ENCODE measurements around the gene TLE3. TPM values are rescaled to one million over a fixed set of nuclear protein-coding genes. Genes with fewer than 3 reads are reported as not detected.

The TLE3 gene
- polyA plus RNA-seq, 3 donors, result 12.8 to 117 (median 23.6) TPM

DNA sequence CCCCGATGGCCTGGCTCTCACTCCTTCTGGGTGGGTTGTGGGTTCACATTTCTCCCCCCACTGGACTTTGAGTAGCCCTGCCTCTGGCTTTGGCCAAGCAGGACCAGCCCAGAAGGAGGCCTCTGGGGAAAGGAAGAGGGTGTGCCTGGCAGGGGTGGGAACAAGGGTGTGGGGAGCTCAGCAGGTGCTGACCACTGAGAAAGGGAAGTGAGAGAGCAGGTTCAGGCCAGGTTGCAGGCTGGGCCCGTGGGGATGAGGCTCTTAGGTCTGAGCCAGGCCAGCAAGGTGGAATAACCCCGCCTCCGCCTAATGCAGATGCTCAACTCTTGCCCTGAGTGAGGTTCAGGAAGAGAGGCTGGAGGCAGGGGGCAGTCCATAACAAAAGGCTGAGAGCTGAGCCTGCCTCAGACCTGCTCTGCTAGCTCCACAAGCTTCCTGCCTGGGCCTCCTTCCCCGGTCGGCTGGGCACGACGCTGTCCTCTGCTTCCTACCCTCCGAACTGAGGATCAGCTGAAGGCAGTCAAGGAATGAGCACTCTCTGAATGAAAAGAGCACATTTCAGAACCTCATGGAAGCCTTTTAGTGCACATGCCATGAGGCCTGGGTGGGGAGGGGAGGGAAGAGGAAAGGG lies 82.7 kb downstream of the TLE3 start:
- no peak overlapping the region for H3K4me2 ChIP-seq (replicated peaks; ENCODE audit: extremely low read depth, low read length, poor library complexity, severe bottlenecking)
- H3K79me2 ChIP-seq (ENCODE audit: insufficient read depth, low read length), result no peaks in the 10 kb centered on the region
- Mint-ChIP-seq H3K27ac (no peak overlapping the region), H3K27me3 (ENCODE audit: low read depth in 3 of 3) (peaks cover 2 to 12% (median 7%) of the 10 kb centered on the region in 3 donors), H3K4me1 (peaks cover 9% of the 10 kb centered on the region), H3K4me3 (peak overlapping the region in 1 of 2 donors; percentile 33), H3K36me3 (no peaks in the 10 kb centered on the region), H3K9me3 (peaks cover 0 to 3% (median 0%) of the 10 kb centered on the region in 7 donors)
- H3K9me3 ChIP-seq (replicated peaks in 1 of 2; ENCODE audit: control insufficient read depth in 1 of 2, insufficient read depth in 1 of 2, low read length in 2 of 2), result no peaks in the 10 kb centered on the region
- TF ChIP-seq, protein P1, sequence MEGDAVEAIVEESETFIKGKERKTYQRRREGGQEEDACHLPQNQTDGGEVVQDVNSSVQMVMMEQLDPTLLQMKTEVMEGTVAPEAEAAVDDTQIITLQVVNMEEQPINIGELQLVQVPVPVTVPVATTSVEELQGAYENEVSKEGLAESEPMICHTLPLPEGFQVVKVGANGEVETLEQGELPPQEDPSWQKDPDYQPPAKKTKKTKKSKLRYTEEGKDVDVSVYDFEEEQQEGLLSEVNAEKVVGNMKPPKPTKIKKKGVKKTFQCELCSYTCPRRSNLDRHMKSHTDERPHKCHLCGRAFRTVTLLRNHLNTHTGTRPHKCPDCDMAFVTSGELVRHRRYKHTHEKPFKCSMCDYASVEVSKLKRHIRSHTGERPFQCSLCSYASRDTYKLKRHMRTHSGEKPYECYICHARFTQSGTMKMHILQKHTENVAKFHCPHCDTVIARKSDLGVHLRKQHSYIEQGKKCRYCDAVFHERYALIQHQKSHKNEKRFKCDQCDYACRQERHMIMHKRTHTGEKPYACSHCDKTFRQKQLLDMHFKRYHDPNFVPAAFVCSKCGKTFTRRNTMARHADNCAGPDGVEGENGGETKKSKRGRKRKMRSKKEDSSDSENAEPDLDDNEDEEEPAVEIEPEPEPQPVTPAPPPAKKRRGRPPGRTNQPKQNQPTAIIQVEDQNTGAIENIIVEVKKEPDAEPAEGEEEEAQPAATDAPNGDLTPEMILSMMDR (IDR thresholded peaks at IDR 0.05), result no peak
- H3K27me3 ChIP-seq (ENCODE audit: control insufficient read depth in 2 of 2, insufficient read depth in 2 of 2, low read length in 2 of 2), result no peaks in the 10 kb centered on the region
- 32% methylated on average over 8 of the region's 9 CpGs for WGBS (ENCODE audit: insufficient coverage)
- no peak overlapping the region for H3K4me3 ChIP-seq (replicated peaks in 1 of 3; ENCODE audit: low read depth in 2 of 3, low read length in 3 of 3)
- DNase-seq, result no peak
- no peaks in the 10 kb centered on the region for H4K20me1 ChIP-seq (ENCODE audit: insufficient read depth, low read length)
- intact Hi-C loops (cut with micrococcal nuclease), result no loop called here
- no peaks in the 10 kb centered on the region for H3K4me1 ChIP-seq (ENCODE audit: control insufficient read depth in 1 of 2, insufficient read depth in 2 of 2, low read length in 2 of 2)
- no peak overlapping the region for H3K9ac ChIP-seq (ENCODE audit: insufficient read depth, low read length, poor library complexity, severe bottlenecking)
- H3K27ac ChIP-seq (ENCODE audit: low read depth in 1 of 2, low read length in 2 of 2), result no peak overlapping the region
- no peak overlapping the region for H2AFZ ChIP-seq (ENCODE audit: insufficient read depth, low read depth, low read length, poor library complexity, severe bottlenecking)
- no peaks in the 10 kb centered on the region for H3K36me3 ChIP-seq (replicated peaks in 1 of 2; ENCODE audit: control insufficient read depth in 1 of 2, insufficient read depth in 2 of 2, low read length in 2 of 2)

DNA sequence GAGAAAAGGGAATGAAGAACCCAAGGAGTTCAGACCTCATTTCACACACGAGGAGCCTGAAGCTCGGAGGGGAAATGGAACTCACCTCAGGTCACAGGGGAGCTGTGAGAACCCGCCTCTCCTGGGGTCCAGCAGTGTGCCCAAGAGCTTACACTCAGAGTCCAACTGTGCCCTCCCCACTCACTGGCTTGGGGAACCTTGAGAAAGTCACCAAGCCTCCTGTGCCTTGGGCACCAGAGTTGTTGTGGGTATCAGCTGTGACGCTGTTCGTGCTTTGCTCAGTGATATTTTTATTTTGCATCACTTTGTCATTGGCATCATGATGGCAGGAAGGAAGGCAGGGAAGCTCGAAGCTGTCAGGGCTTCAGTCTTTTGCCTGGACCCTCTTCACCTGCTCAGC lies 83.4 kb downstream of the TLE3 start:
- Histone ChIP-seq H3K4me1 (ENCODE audit: control insufficient read depth in 1 of 2, insufficient read depth in 2 of 2, low read length in 2 of 2) (no peaks in the 10 kb centered on the region), H3K79me2 (ENCODE audit: insufficient read depth, low read length) (no peaks in the 10 kb centered on the region), H3K4me3 (replicated peaks in 1 of 3; ENCODE audit: low read depth in 2 of 3, low read length in 3 of 3) (no peak overlapping the region), H4K20me1 (ENCODE audit: insufficient read depth, low read length) (no peaks in the 10 kb centered on the region), H3K27me3 (ENCODE audit: control insufficient read depth in 2 of 2, insufficient read depth in 2 of 2, low read length in 2 of 2) (no peaks in the 10 kb centered on the region), H3K4me2 (replicated peaks; ENCODE audit: extremely low read depth, low read length, poor library complexity, severe bottlenecking) (no peak overlapping the region), H2AFZ (ENCODE audit: insufficient read depth, low read depth, low read length, poor library complexity, severe bottlenecking) (no peak overlapping the region), H3K27ac (ENCODE audit: low read depth in 1 of 2, low read length in 2 of 2) (no peak overlapping the region), H3K36me3 (replicated peaks in 1 of 2; ENCODE audit: control insufficient read depth in 1 of 2, insufficient read depth in 2 of 2, low read length in 2 of 2) (no peaks in the 10 kb centered on the region), H3K9ac (ENCODE audit: insufficient read depth, low read length, poor library complexity, severe bottlenecking) (no peak overlapping the region), H3K9me3 (replicated peaks in 1 of 2; ENCODE audit: control insufficient read depth in 1 of 2, insufficient read depth in 1 of 2, low read length in 2 of 2) (no peaks in the 10 kb centered on the region)
- Mint-ChIP-seq H3K27ac (no peak overlapping the region), H3K4me3 (no peak overlapping the region), H3K9me3 (peaks cover 0 to 3% (median 0%) of the 10 kb centered on the region in 7 donors), H3K4me1 (peaks cover 9% of the 10 kb centered on the region), H3K27me3 (ENCODE audit: low read depth in 3 of 3) (peaks cover 2 to 14% (median 7%) of the 10 kb centered on the region in 3 donors), H3K36me3 (no peaks in the 10 kb centered on the region)
- WGBS (ENCODE audit: insufficient coverage), result 82% methylated on average over 4 of the region's 6 CpGs
- DNase-seq, result no peak
- TF ChIP-seq, protein P1 (IDR thresholded peaks at IDR 0.05), result no peak
- intact Hi-C loops (cut with micrococcal nuclease), result no loop called here
